NCI-H128 (cell line): ENCODE data around the gene HCFC2.
A peak's percentile ranks its signal among the peaks of the same experiment; 100 is the strongest.
"Not testable (repeated sequence)": the region's sequence is repeated elsewhere in the genome, so short reads cannot be mapped to it uniquely, and the experiment has no call there.

ENCODE experiments used
- DNase-seq: peaks from one replicate; lab custom pipeline; 2025; ENCODE audit not compliant: unreplicated experiment; lab: John Stamatoyannopoulos, UW

The HCFC2 gene

GRCh38 chr12:104064031-104064841 is at the start of gene HCFC2:
TSS of gene HCFC2 (plus strand) at chr12:104064531. CDS start at chr12:104064561, 30 bp downstream.
- peak; percentile 33 for DNase-seq

GRCh38 chr12:104021862-104022261 is 42.5 kb upstream of the HCFC2 start:
- not testable (repeated sequence) for DNase-seq

- no peak for DNase-seq
Measured at GRCh38 chr12:104022786-104023185, 41.5 kb upstream of the HCFC2 start.

- no peak for DNase-seq
Measured at GRCh38 chr12:104023710-104024109, 40.6 kb upstream of the HCFC2 start.

- no peak for DNase-seq
Measured at GRCh38 chr12:104024348-104024747, 40.0 kb upstream of the HCFC2 start.

GRCh38 chr12:104025771-104026170 is 38.6 kb upstream of the HCFC2 start:
- DNase-seq, result no peak

- DNase-seq, result no peak
Measured at GRCh38 chr12:104026841-104027599, 37.3 kb upstream of the HCFC2 start.

- not testable (repeated sequence) for DNase-seq
Measured at GRCh38 chr12:104030596-104030995, 33.7 kb upstream of the HCFC2 start.

- DNase-seq, result not testable (repeated sequence)
Measured at GRCh38 chr12:104036143-104036542, 28.2 kb upstream of the HCFC2 start.

GRCh38 chr12:104039769-104040168 is 24.6 kb upstream of the HCFC2 start:
- DNase-seq, result not testable (repeated sequence)

- DNase-seq, result no peak
Measured at GRCh38 chr12:104042580-104042979, 21.8 kb upstream of the HCFC2 start.

- DNase-seq, result no peak
Measured at GRCh38 chr12:104044158-104044557, 20.2 kb upstream of the HCFC2 start.

GRCh38 chr12:104046306-104046705 is 18.0 kb upstream of the HCFC2 start:
- no peak for DNase-seq

GRCh38 chr12:104048162-104048561 is 16.2 kb upstream of the HCFC2 start:
- no peak for DNase-seq

GRCh38 chr12:104048811-104049210 is 15.5 kb upstream of the HCFC2 start:
- no peak for DNase-seq

GRCh38 chr12:104049278-104049902 is 14.9 kb upstream of the HCFC2 start:
- no peak for DNase-seq

GRCh38 chr12:104049903-104050356 is 14.4 kb upstream of the HCFC2 start, which contains the start of gene GLT8D2:
TSS of gene GLT8D2 (minus strand) at chr12:104050187. CDS start at chr12:104019648, 30,539 bp downstream.
- no peak for DNase-seq

- no peak for DNase-seq
Measured at GRCh38 chr12:104050436-104050835, 13.9 kb upstream of the HCFC2 start.

GRCh38 chr12:104054681-104055346 is 9.5 kb upstream of the HCFC2 start:
- DNase-seq, result no peak

GRCh38 chr12:104055686-104056388 is 8.5 kb upstream of the HCFC2 start:
- DNase-seq, result peak; percentile 64
